Measurements from ENCODE around the gene PTPRJ. TPM values are rescaled to one million over a fixed set of nuclear protein-coding genes. Genes with fewer than 3 reads are reported as not detected.

The PTPRJ gene
- total and polyA plus RNA-seq, 2 of the 4 experiments (the other 2 are of a cell fraction): 5.6 to 14.9 TPM

DNA sequence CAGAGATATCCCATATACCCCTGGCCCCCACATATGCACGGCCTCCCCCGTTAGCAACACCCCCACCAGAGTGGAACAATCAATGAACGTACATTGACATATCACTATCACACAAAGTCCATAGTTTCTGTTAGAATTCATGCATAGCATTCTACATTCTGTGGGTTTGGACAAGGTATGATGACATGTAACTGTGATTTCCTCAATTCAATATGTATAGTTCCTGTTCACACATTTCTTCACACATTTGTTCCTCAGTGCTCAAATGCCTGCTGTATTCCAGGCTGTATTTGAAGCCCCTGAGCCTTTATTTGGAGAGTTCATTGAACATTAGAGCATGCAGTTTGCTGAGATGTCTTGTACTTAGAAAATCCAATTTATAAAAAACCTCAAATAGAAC is 69.9 kb downstream of the PTPRJ start:
- Histone ChIP-seq H3K23ac (ENCODE audit: low read depth, low read length) (no peak overlapping the region; the same call in 1 of the 2 replicates), H2BK120ac (ENCODE audit: low read depth, low read length) (no peak overlapping the region), H3K9me3 (ENCODE audit: control insufficient read depth, insufficient read depth, low read length) (no peaks in the 10 kb centered on the region), H2BK20ac (ENCODE audit: low read depth, low read length) (no peak overlapping the region), H3K27me3 (ENCODE audit: control insufficient read depth, insufficient read depth, low read length) (no peaks in the 10 kb centered on the region), H3K27ac (ENCODE audit: insufficient read depth, low read length) (no peak overlapping the region), H3K4me2 (ENCODE audit: low read depth, low read length) (no peak overlapping the region), H4K5ac (ENCODE audit: low read depth, low read length) (no peak overlapping the region), H3K4me3 (ENCODE audit: insufficient read depth, low read depth, low read length) (no peak overlapping the region), H2AK9ac (replicated peaks; ENCODE audit: low read depth, low read length, poor library complexity) (no peak overlapping the region), H3K14ac (replicated peaks; ENCODE audit: low read depth, low read length) (peak overlapping the region; percentile 57; the same call in 1 of the 2 replicates), H3K18ac (ENCODE audit: low read depth, low read length) (no peak overlapping the region), H4K20me1 (ENCODE audit: insufficient read depth, low read length) (peaks cover 20% of the 10 kb centered on the region; the same call in 1 of the 2 replicates), H3K56ac (ENCODE audit: extremely low read depth, insufficient read depth, low read length) (no peak overlapping the region), H3K9me1 (ENCODE audit: insufficient read depth, low read length) (peaks cover 31% of the 10 kb centered on the region), H3K4ac (ENCODE audit: low read depth, low read length) (no peak overlapping the region), H4K8ac (ENCODE audit: low read depth in 2 of 2, low read length in 2 of 2) (no peak overlapping the region), H2BK5ac (ENCODE audit: low read depth, low read length, poor library complexity, severe bottlenecking) (no peak overlapping the region), H2AK5ac (ENCODE audit: low read depth, low read length) (no peak overlapping the region), H4K91ac (ENCODE audit: insufficient read depth, low read depth, low read length) (no peak overlapping the region), H2AFZ (replicated peaks; ENCODE audit: low read length, poor library complexity) (no peak overlapping the region), H2BK15ac (ENCODE audit: low read depth, low read length) (no peak overlapping the region), H3K9ac (ENCODE audit: low read depth, low read length) (no peak overlapping the region), H3K36me3 (ENCODE audit: control insufficient read depth, insufficient read depth, low read length) (no peaks in the 10 kb centered on the region), H3K79me1 (ENCODE audit: low read depth in 1 of 2, low read length in 2 of 2) (peaks cover 53 to 81% of the 10 kb centered on the region in 2 experiments), H3K4me1 (ENCODE audit: control insufficient read depth, insufficient read depth, low read length) (peaks cover 26% of the 10 kb centered on the region)
- intact Hi-C loops (cut with micrococcal nuclease) (no loop called here), dilution Hi-C loops (cut with HindIII; ENCODE audit: low sequenced_read_pairs, unreplicated experiment) (no loop called here), in situ Hi-C loops (cut with MboI; ENCODE audit: low sequenced_read_pairs) (no loop called here)
- ChIA-PET POLR2A (ENCODE audit: unreplicated experiment) (no interaction called here), CTCF (interaction anchor here (0.7 kb wide), 2 partner anchors 51 to 67 kb away, joined by 3 to 4 read pairs; no protein-coding TSS in a partner anchor)
- ATAC-seq (ENCODE audit: low read depth) (no peak), DNase-seq (no peak)
- no TSS peak for BruUV-seq (replicated peaks)
- TF ChIP-seq MAZ (IDR thresholded peaks at IDR 0.05; ENCODE audit: borderline replicate concordance, low read depth, low read length): no peak
- TF ChIP-seq SMC3 (IDR thresholded peaks at IDR 0.05; ENCODE audit: low read depth, low read length): no peak
- no peak for TF ChIP-seq POLR2A (IDR thresholded peaks at IDR 0.05; ENCODE audit: low read depth, low read length)
- TF ChIP-seq NFE2L2 (IDR thresholded peaks at IDR 0.05; ENCODE audit: low read depth, low read length): no peak
- TF ChIP-seq, protein P1, sequence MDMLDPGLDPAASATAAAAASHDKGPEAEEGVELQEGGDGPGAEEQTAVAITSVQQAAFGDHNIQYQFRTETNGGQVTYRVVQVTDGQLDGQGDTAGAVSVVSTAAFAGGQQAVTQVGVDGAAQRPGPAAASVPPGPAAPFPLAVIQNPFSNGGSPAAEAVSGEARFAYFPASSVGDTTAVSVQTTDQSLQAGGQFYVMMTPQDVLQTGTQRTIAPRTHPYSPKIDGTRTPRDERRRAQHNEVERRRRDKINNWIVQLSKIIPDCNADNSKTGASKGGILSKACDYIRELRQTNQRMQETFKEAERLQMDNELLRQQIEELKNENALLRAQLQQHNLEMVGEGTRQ (IDR thresholded peaks at IDR 0.05; ENCODE audit: low read depth, low read length): no peak
- TF ChIP-seq FOS (IDR thresholded peaks at IDR 0.05; ENCODE audit: low read depth, low read length): no peak
- no peak for TF ChIP-seq RFX5 (IDR thresholded peaks at IDR 0.05; ENCODE audit: low read depth, low read length)
- TF ChIP-seq, protein P2, sequence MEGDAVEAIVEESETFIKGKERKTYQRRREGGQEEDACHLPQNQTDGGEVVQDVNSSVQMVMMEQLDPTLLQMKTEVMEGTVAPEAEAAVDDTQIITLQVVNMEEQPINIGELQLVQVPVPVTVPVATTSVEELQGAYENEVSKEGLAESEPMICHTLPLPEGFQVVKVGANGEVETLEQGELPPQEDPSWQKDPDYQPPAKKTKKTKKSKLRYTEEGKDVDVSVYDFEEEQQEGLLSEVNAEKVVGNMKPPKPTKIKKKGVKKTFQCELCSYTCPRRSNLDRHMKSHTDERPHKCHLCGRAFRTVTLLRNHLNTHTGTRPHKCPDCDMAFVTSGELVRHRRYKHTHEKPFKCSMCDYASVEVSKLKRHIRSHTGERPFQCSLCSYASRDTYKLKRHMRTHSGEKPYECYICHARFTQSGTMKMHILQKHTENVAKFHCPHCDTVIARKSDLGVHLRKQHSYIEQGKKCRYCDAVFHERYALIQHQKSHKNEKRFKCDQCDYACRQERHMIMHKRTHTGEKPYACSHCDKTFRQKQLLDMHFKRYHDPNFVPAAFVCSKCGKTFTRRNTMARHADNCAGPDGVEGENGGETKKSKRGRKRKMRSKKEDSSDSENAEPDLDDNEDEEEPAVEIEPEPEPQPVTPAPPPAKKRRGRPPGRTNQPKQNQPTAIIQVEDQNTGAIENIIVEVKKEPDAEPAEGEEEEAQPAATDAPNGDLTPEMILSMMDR (conservative IDR thresholded peaks at IDR 0.05; ENCODE audit: low read depth, low read length): no peak
- TF ChIP-seq MXI1 (IDR thresholded peaks at IDR 0.05; ENCODE audit: borderline replicate concordance, low read depth, low read length): no peak
- no peak for TF ChIP-seq BHLHE40 (IDR thresholded peaks at IDR 0.05; ENCODE audit: low read depth, low read length)
- no peak for TF ChIP-seq MAFK (IDR thresholded peaks at IDR 0.05; ENCODE audit: low read depth, low read length)
- no peak for TF ChIP-seq CHD1 (IDR thresholded peaks at IDR 0.05; ENCODE audit: low read depth, low read length)
- no CpG with 5 or more reads among the region's 3 CpGs for WGBS, 2 experiments (ENCODE audit: extremely low coverage in 2 of 2, insufficient read length in 1 of 2)
